ENCODE data around the gene TMEM38B.
"Not testable (repeated sequence)": the region's sequence is repeated elsewhere in the genome, so short reads cannot be mapped to it uniquely, and the experiment has no call there.

The TMEM38B gene

DNA sequence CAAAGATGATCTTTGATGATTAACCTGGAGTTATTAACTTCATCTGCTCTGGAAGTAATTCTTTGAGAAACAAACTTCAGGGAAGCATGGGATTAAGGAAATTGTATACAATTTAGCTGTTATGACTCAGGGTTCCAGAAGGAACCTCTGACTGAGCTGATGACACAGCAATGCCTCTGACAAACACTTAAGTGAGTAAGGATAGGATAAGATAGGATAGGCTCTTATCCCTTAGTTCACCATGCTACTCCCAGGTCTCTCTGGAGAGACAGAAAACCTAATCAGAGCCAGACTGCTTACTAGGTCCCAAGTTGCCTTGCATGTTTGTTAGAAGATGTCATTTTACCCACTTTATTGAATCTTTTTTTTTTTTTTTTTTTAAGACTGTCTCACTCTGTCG is 12.6 kb upstream of the TMEM38B start:
- DNase-seq = no peak

- no peak for DNase-seq
Observed at GRCh38 chr9:105683688-105684275, 10.6 kb upstream of the TMEM38B start.

DNA sequence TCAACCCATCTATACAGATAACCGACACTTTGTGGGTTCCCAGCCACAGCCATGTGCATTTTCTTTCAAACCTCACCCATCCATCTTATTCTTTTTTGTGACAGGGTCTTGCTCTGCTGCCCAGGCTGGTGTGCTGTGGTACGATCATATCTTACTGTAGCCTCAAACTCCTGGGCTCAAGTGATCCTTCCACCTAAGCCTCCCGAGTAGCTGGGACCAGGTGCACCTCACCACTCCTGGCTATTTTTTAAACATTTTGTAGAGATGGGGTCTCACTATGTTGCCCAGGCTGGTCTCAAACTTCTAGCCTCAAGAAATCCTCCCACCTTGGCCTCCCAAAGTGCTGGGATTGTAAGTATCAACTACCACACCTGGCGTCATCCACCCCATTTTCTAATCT is 7.4 kb upstream of the TMEM38B start:
- no peak for DNase-seq

GRCh38 chr9:105690742-105691141 is 3.6 kb upstream of the TMEM38B start:
- no peak for DNase-seq

DNA sequence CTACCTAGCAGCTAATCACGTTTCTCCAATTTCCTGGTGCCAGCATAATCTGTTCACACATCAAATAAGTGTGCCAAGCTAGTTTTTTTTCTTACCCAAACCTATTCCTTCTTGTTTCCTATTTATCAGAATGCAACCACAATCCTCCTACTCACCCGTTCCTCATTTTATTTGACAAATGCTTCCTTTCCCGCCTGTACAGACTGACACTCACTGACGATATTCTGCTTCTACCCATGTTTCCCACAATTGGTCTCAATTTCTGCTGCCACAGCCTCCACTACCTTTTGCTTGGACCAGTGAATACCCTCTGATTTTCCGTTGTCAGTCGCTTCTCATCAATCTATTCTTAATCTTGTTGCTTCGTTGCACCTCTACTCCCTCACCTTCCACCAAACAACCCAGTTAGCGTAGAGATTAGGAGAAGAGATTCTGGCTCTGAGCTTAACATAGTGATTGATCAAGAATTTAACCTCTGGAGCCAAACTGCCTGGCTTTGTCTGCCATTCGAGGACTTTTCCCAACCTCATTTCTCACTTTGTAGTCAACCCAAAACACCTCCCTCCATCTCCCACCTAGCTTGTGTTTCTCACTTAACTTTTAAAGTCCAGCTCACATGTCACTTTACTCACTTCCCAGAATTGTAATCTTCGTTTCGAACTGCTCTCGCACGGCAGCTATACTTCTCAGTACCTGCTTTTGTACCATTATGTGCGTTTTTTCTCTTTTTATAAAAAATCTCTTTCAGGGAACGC is 729 bp upstream of the TMEM38B start:
- DNase-seq = no peak

DNA sequence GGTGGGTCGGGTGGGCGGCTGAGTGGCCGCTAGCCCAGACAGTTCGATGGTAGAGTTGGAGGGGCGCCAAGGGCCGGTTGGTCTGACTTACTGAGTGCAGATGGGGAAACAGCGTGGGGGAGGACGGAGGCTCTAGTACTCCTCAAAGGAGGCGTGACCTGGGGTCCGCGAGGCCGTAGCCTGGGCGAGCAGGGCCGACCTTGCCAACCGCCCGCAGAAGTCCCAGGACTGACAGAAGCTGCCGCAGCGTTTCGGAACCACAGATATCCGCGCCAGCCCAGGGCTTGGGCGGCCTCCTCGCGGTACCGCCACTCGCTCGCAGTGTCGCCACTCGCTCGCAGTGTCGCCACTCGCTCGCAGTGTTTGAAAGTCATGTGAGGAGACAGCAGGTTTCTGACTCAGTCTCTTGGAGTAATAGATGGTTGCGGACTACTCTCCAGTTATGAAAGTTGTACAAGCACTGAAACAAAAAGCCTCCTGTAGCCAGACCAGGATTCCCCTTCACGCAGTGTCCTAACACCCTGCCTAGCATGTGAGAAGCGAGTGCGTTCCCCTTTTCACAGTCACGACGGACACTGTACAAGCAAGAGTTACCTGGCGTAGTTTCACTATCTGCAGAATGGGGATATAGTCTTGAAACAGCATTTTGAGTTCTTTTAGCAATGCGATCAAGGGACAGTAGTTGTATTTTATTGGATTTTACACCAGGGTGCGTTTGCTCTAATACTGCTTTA is 674 bp downstream of the TMEM38B start:
- peak; percentile 35 for DNase-seq

GRCh38 chr9:105696219-105696793 is 2.0 kb downstream of the TMEM38B start:
- no peak for DNase-seq

- no peak for DNase-seq
Observed at GRCh38 chr9:105697871-105698270, 3.5 kb downstream of the TMEM38B start.

GRCh38 chr9:105698348-105698870 is 4.1 kb downstream of the TMEM38B start:
- DNase-seq = no peak

DNA sequence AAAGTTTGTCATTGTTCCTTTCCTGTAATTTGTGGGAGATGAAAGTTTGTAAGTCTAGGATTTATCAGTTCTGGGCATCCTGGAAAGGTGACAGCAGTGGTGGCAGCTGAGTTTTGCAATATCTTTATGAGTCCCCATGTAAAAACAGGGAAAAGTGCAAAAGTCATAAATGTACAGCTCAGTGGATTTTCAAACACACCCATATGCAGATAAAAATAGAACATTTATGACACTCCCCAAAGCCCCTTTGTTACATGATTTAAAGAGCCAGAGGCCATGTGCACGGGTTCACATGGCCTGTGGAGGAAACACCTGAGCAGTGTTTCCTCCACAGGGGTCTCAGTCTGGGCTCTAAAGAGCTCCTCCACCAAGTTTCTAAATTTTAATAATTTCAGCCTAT is 6.3 kb downstream of the TMEM38B start:
- no peak for DNase-seq

GRCh38 chr9:105701145-105701544 is 6.8 kb downstream of the TMEM38B start:
- no peak for DNase-seq

DNA sequence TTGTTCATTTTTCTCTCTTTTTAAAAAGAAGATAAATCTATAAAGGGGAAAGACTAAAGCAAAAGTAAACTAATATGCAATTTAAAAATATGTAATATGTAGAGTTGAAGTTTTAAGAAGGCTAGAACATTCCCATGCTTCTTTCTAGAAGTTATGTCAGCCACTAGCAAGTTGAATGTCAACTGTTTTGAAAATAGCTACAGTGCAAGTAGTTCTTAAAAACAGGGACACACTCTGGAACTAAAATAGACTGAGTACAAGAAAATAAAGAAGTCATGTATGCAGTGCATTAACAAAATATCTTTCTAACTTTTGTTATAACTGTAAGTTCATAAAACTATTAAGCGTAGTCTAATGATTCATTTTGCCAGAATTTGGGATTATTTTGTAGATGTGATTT is 7.9 kb downstream of the TMEM38B start:
- DNase-seq = no peak

DNA sequence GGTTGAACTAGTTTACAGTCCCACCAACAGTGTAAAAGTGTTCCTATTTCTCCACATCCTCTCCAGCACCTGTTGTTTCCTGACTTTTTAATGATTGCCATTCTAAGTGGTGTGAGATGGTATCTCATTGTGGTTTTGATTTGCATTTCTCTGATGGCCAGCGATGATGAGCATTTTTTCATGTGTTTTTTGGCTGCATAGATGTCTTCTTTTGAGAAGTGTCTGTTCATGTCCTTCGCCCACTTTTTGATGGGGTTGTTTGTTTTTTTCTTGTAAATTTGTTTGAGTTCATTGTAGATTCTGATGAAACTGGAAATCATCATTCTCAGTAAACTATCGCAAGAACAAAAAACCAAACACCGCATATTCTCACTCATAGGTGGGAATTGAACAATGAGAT is 9.3 kb downstream of the TMEM38B start:
- not testable (repeated sequence) for DNase-seq

- no peak for DNase-seq
Observed at GRCh38 chr9:105706156-105706555, 11.8 kb downstream of the TMEM38B start.

DNA sequence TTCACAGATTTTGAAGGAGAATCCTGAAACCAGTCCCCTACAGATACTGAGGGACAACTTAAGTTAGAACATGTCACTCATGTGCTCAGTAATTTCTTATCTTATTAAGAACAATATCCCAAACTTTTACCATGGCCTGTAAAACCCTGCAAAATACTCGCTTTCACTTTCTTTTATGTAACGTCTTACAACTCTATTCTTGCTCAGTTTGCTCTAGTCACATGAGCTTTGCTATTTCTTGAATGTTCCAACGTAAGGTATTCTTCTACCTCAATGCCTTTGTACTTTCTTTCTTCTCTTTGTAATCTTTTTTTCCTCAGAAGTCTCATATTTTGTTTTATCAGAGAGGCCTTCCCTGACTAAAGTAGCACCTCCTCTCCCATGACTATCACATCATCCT is 14.1 kb downstream of the TMEM38B start:
- no peak for DNase-seq

DNA sequence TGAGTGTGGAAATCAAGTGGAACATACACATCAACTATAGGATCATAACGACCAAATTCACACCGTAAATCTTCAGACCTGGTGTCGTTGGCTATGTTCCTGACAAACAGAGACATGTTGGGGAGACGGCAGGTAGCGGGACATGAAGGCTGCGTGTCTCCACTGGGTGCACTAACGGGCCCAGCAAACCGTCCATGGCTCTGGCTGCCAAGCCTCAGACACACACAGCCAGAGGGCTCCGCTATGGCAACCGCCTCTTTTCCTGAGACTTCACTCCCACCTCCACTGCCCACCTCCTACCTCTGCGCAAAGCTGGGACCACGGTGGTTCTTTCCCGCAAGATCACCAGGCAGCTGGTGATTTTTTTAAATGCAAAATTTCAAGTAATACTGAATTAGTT is 16.3 kb downstream of the TMEM38B start:
- no peak for DNase-seq

- no peak for DNase-seq
Observed at GRCh38 chr9:105711867-105712266, 17.5 kb downstream of the TMEM38B start.

DNA sequence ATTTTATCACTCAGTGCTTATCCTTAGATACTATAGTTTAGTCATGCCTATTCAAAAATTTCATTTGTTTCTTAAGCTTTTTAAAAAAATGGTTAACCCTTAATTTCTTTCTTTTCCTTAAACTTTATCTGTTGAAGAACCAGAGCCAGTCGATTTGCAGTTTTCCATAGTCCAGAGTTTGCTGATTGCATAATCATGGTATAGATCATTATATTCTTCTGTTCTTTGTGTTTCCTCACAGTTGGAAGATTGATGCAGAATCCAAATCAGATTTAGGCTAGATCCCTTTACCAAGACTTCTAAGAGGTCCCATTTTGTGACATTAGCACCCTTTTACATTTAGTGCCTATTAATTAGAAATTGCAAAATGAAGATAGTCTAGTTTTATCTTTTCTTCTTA is 18.0 kb downstream of the TMEM38B start:
- no peak for DNase-seq

GRCh38 chr9:105712773-105713172 is 18.4 kb downstream of the TMEM38B start:
- DNase-seq = no peak

GRCh38 chr9:105713260-105714019 is 19.1 kb downstream of the TMEM38B start:
- no peak for DNase-seq

- no peak for DNase-seq
Observed at GRCh38 chr9:105714020-105714331, 19.6 kb downstream of the TMEM38B start.

- DNase-seq = no peak
Observed at GRCh38 chr9:105716146-105716545, 21.8 kb downstream of the TMEM38B start.

DNA sequence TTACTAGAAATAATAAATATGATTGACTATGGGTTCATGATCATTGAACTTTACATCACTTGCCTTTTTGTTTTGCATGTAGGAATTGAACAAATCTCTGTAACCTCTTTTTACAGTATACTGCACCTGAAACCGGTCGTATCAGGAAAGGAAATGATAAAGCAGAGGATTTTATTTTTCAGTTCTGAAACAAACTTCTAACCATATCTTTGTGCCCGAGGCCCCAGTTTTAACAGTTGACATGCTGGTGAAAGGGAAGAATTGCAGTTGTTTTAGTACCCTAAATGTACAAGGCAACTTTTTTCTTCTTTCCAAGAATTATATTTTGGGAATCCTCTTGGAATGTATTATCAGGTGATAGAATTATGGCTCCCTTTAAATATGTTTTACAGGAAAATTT is 27.8 kb downstream of the TMEM38B start:
- DNase-seq = no peak

All from NCI-H1092 (cell line).